ENCODE results near the gene LKAAEAR1. TPM values are rescaled to one million over a fixed set of nuclear protein-coding genes. Genes with fewer than 3 reads are reported as not detected.
A peak's percentile ranks its signal among the peaks of the same experiment; 100 is the strongest.

LKAAEAR1 gene
- total and polyA plus RNA-seq, 2 of the 13 experiments (the other 11 are each of a cell fraction or from before 2014, with no cell fraction given) = not detected

DNA sequence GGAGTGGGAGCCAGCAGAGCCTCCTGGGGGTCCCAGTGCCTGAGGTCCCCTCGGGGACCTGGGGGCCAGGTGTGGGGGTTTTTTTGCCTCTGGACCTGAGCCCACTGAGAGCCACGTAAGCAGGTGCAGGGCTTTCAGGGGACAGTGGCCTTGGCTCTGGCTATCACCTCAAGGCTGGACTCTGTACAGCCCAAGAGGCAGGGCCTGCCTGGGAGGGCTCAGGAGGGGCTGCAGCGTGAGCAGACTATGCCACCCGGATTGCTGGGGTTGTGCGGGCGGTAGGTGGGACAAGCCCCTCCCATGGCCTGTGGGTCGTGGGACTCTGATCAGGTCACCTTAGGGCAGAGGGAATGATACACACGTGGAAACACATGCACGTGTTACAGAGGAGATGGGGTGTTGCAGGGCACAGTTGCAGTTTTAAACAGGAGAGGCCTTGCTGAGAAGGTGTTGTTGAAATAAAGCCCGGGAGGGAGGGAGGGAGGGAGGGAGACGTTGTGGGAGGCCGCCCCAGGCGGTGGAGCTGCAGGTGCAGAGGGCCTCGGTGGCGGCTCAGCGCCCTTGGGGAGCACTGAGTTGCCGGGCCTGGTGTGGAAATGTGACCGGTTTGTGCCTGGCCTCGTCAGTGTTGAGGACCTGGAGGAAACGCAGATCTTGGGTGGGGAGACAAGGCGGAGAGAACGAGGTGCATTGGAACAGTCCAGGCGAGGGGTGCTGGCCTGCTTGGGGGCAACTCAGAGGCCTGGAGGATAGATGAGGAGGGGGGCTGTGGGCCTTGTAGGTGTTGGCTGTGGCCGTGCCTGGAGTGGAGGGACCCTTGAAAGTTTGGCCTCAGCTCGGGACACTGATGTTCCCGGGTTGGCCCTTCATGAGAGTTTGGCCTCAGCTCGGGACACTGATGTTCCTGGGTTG is 18.9 kb downstream of the LKAAEAR1 start (continued):
- TF ChIP-seq CAMTA2 (CRISPR knock-in tag; IDR thresholded peaks at IDR 0.05; ENCODE audit: borderline replicate concordance) (peak; percentile 16; the same call in 1 of the 2 replicates), MZF1 (CRISPR knock-in tag; IDR thresholded peaks at IDR 0.05; ENCODE audit: borderline replicate concordance) (peak; percentile 84; the same call in 1 of the 2 replicates), XBP1 (CRISPR knock-in tag; IDR thresholded peaks at IDR 0.05) (0 out of 2 replicates have a peak, but pooled peaks have one; percentile 21), ZNF75D (CRISPR knock-in tag; IDR thresholded peaks at IDR 0.05; ENCODE audit: borderline replicate concordance) (no peak), KDM5B (CRISPR knock-in tag; IDR thresholded peaks at IDR 0.05; ENCODE audit: borderline replicate concordance) (peak; percentile 64), ZNF234 (CRISPR knock-in tag; conservative IDR thresholded peaks at IDR 0.05) (no peak; the same call in 1 of the 2 replicates), NCOA1 (CRISPR knock-in tag; IDR thresholded peaks at IDR 0.05) (no peak), STAT5B (CRISPR knock-in tag; IDR thresholded peaks at IDR 0.05) (0 out of 2 replicates have a peak, but pooled peaks have one; percentile 87), GZF1 (CRISPR knock-in tag; IDR thresholded peaks at IDR 0.05) (no peak), ZNF761 (CRISPR knock-in tag; conservative IDR thresholded peaks at IDR 0.05) (no peak), MIER2 (CRISPR knock-in tag; IDR thresholded peaks at IDR 0.05) (no peak), SMARCC2 (IDR thresholded peaks at IDR 0.05) (no peak), MTA3 (CRISPR knock-in tag; IDR thresholded peaks at IDR 0.05) (no peak), ZNF589 (CRISPR knock-in tag; conservative IDR thresholded peaks at IDR 0.05) (0 out of 2 replicates have a peak, but pooled peaks have one; percentile 56), KDM5A (IDR thresholded peaks at IDR 0.05; ENCODE audit: borderline replicate concordance, low read length) (no peak), SYNCRIP (IDR thresholded peaks at IDR 0.05; ENCODE audit: insufficient read depth, low read depth, low read length) (no peak), ZNF7 (CRISPR knock-in tag; IDR thresholded peaks at IDR 0.05) (no peak), ZNF331 (CRISPR knock-in tag; IDR thresholded peaks at IDR 0.05) (peak; percentile 77), MXI1 (IDR thresholded peaks at IDR 0.05; ENCODE audit: borderline replicate concordance, low read depth, low read length) (peak; percentile 48; the same call in 2 of the 3 replicates)
- TF ChIP-seq, protein P1, sequence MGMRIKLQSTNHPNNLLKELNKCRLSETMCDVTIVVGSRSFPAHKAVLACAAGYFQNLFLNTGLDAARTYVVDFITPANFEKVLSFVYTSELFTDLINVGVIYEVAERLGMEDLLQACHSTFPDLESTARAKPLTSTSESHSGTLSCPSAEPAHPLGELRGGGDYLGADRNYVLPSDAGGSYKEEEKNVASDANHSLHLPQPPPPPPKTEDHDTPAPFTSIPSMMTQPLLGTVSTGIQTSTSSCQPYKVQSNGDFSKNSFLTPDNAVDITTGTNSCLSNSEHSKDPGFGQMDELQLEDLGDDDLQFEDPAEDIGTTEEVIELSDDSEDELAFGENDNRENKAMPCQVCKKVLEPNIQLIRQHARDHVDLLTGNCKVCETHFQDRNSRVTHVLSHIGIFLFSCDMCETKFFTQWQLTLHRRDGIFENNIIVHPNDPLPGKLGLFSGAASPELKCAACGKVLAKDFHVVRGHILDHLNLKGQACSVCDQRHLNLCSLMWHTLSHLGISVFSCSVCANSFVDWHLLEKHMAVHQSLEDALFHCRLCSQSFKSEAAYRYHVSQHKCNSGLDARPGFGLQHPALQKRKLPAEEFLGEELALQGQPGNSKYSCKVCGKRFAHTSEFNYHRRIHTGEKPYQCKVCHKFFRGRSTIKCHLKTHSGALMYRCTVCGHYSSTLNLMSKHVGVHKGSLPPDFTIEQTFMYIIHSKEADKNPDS (CRISPR knock-in tag; IDR thresholded peaks at IDR 0.05) = no peak
- TF ChIP-seq, protein P2, sequence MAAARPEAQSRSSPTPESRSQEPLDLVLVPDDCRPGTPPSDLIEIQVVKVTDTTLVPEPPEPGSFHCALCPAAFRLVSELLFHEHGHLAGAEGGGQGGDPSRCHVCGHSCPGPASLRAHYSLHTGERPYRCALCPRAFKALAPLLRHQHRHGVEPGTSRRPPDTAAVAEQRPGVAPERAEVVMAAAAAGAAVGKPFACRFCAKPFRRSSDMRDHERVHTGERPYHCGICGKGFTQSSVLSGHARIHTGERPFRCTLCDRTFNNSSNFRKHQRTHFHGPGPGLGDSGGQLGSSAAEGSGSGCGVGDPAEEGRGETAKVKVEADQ (CRISPR knock-in tag; IDR thresholded peaks at IDR 0.05; ENCODE audit: borderline replicate concordance) = 0 out of 2 replicates have a peak, but pooled peaks have one; percentile 71
- TF ChIP-seq, protein P3, sequence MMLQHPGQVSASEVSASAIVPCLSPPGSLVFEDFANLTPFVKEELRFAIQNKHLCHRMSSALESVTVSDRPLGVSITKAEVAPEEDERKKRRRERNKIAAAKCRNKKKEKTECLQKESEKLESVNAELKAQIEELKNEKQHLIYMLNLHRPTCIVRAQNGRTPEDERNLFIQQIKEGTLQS (CRISPR knock-in tag; IDR thresholded peaks at IDR 0.05) = no peak; the same call in 1 of the 2 replicates
- TF ChIP-seq, protein P4, sequence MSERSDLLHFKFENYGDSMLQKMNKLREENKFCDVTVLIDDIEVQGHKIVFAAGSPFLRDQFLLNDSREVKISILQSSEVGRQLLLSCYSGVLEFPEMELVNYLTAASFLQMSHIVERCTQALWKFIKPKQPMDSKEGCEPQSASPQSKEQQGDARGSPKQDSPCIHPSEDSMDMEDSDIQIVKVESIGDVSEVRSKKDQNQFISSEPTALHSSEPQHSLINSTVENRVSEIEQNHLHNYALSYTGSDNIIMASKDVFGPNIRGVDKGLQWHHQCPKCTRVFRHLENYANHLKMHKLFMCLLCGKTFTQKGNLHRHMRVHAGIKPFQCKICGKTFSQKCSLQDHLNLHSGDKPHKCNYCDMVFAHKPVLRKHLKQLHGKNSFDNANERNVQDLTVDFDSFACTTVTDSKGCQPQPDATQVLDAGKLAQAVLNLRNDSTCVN (CRISPR knock-in tag; IDR thresholded peaks at IDR 0.05; ENCODE audit: borderline replicate concordance) = no peak; the same call in 1 of the 2 replicates
- TF ChIP-seq, protein P5, sequence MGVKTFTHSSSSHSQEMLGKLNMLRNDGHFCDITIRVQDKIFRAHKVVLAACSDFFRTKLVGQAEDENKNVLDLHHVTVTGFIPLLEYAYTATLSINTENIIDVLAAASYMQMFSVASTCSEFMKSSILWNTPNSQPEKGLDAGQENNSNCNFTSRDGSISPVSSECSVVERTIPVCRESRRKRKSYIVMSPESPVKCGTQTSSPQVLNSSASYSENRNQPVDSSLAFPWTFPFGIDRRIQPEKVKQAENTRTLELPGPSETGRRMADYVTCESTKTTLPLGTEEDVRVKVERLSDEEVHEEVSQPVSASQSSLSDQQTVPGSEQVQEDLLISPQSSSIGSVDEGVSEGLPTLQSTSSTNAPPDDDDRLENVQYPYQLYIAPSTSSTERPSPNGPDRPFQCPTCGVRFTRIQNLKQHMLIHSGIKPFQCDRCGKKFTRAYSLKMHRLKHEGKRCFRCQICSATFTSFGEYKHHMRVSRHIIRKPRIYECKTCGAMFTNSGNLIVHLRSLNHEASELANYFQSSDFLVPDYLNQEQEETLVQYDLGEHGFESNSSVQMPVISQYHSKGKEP (CRISPR knock-in tag; IDR thresholded peaks at IDR 0.05) = no peak

All from HepG2 (cell line).